Uterus (tissue), 4 donors: ENCODE results near the gene SAP30L. TPM values are rescaled to one million over a fixed set of nuclear protein-coding genes. Genes with fewer than 3 reads are reported as not detected.

Experiments
- DNase-seq, 2 donors: peaks; one replicate each; pipeline ENCODE4 v3.0.0-alpha.2; 2019 to 2020
- H3K27ac ChIP-seq, 2 donors: fragments of 200-600 bp; sonication (generic); 1 replicate in 1 of 2; 2 replicates in 1 of 2; pipeline ENCODE4 v1.5.1; 2016 to 2018
- H3K27me3 ChIP-seq, 2 donors: fragments of 200-600 bp; sonication (generic); one replicate each; pipeline ENCODE4 v1.5.1; 2018 to 2019; ENCODE audit warnings: control low read depth in 1 of 2
- H3K36me3 ChIP-seq, 2 donors: fragments of 200-600 bp; sonication (generic); one replicate each; pipeline ENCODE4 v1.5.1; 2019; ENCODE audit warnings: control low read depth in 1 of 2
- H3K4me1 ChIP-seq, 2 donors: fragments of 200-600 bp; sonication (generic); one replicate each; pipeline ENCODE4 v1.5.1; 2018 to 2019; ENCODE audit warnings: control low read depth in 1 of 2
- H3K4me3 ChIP-seq, 2 donors: fragments of 200-600 bp; sonication (generic); 1 replicate in 1 of 2; 2 replicates in 1 of 2; pipeline ENCODE4 v1.5.1; 2018 to 2019; ENCODE audit warnings: mild to moderate bottlenecking in 1 of 2
- H3K9me3 ChIP-seq, 2 donors: fragments of 200-600 bp; sonication (generic); one replicate each; pipeline ENCODE4 v1.5.1; 2019; ENCODE audit warnings: control low read depth in 1 of 2
- POLR2A ChIP-seq, 2 donors: fragments of 450-650 bp; IDR thresholded peaks; one replicate each; pipeline ENCODE4 v1.6.1; 2016; ENCODE audit warnings: antibody characterized with exemption in 2 of 2, mild to moderate bottlenecking in 1 of 2, moderate library complexity in 1 of 2
- intact Hi-C: fragments of 100-400 bp; cut with DNase I; formaldehyde crosslinking; loops from one replicate; pipeline ENCODE4 v1.15.1; 2023; ENCODE audit warnings: low total_unique reads
- total RNA-seq, 4 donors: library from RNA; depleted of rRNA in 3 of 4; stranded (reverse); fragments of >200 nt in 3 of 4; gene quantifications; one replicate each; pipeline versions ENCODE4 v1.1.0 to v1.2.4, GENCODE V29; 2014 to 2023
- TF ChIP-seq, protein P1 (sequence below), 4 experiments: fragments of 200-600 bp in 2 of 4; fragments of 450-650 bp in 2 of 4; sonication (generic) in 2 of 4; IDR thresholded peaks; one replicate each; pipeline ENCODE4 v1.5.1; 2016 to 2019; ENCODE audit warnings: antibody characterized with exemption in 4 of 4, mild to moderate bottlenecking in 2 of 4, moderate library complexity in 1 of 4
- donor health status: DM: yes; HTN: yes; CAD: no.

SAP30L gene
- total RNA-seq, 4 donors from 2014 or later, result 9.5 to 61.7 (median 31.2) TPM

DNA sequence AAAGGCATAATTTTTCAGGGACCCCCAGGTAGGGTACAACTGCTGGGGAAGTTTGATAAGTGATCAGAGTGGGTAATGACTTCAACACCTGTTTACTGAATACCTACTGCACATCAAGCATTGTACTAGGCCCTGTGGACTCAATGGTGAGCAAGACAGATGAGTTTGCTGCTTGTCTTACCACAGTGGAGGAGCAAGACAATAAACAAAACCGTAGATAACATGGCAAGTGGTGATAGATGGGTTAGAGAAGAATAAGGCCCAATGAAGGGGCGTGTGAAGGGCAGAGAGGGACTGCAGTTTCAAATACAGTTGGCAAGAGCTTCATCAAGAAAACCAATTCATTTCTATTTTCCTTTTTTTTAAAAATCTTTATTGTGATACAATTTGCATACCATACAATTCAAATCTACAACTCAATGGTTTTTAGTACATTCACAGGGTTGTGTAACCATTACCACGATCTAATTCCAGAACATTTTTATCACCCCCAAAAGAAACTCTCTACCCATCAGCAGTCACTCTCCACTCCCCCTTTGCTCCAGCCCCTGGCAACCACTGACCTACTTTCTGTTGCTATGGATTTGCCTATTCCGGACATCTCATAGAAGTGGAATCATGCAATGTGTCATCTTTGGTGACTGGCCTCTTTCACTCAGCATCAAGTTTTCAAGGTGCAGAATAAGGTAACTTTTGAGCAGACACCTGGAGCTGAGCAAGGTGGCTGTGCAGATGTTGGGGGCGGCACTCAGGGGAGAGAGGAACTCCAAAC is 64.2 kb downstream of the SAP30L start:
- TF ChIP-seq POLR2A (IDR thresholded peaks at IDR 0.05), result no peak
- TF ChIP-seq, protein P1, sequence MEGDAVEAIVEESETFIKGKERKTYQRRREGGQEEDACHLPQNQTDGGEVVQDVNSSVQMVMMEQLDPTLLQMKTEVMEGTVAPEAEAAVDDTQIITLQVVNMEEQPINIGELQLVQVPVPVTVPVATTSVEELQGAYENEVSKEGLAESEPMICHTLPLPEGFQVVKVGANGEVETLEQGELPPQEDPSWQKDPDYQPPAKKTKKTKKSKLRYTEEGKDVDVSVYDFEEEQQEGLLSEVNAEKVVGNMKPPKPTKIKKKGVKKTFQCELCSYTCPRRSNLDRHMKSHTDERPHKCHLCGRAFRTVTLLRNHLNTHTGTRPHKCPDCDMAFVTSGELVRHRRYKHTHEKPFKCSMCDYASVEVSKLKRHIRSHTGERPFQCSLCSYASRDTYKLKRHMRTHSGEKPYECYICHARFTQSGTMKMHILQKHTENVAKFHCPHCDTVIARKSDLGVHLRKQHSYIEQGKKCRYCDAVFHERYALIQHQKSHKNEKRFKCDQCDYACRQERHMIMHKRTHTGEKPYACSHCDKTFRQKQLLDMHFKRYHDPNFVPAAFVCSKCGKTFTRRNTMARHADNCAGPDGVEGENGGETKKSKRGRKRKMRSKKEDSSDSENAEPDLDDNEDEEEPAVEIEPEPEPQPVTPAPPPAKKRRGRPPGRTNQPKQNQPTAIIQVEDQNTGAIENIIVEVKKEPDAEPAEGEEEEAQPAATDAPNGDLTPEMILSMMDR (IDR thresholded peaks at IDR 0.05), result no peak
- no peaks in the 10 kb centered on the region for H3K4me1 ChIP-seq
- intact Hi-C loops, result no loop called here
- H3K4me3 ChIP-seq, result no peak overlapping the region
- H3K27ac ChIP-seq, result no peak overlapping the region
- no peak for DNase-seq
- H3K27me3 ChIP-seq, result no peaks in the 10 kb centered on the region
- H3K36me3 ChIP-seq, result no peaks in the 10 kb centered on the region
- H3K9me3 ChIP-seq, result no peaks in the 10 kb centered on the region

Other genes starting within 250 kb of the SAP30L start
- gene HAND1, start 32.2 kb downstream of the SAP30L start, total RNA-seq, result under 1 TPM in 1 of 4 donors, not detected in 3; 0.14 TPM